ENCODE data around the gene POGLUT3.

DNA sequence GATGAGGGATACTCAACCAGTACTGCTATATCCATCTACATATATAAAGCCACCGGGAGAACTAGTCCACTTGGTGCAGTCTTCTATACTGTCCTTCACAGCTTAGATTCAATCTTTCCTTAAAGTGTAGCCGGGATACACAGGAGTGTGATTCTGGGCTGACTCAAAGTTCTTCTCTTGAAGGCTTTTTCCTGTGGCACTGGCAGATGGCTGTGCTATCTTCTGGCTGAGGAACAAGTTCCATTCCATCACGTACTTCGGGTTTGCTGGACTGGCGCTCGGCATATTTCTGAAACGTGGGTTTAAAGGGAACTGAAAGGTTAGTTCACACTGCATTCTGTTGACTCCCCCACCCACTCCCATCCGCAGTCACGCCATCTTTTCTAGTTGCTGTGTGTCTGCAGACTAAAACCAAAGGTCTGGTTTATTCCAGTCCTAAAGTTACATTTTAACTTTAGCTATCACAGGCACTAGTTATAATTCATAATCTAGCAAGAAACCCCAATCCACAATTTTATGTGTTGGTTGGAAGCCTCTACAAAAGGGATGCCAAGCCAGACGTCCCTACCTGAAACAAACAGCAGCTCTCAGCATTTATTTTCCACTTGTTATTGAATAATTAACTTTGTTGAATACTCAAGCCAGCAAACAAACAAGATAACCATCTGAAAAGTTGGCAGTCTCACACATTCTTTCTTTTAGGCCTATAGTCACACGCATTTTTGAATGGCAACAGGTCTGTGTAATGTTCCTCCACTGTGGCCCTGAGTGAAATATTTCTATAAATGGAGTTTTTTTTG is 23.3 kb downstream of the POGLUT3 start:
- TF ChIP-seq, protein P1, sequence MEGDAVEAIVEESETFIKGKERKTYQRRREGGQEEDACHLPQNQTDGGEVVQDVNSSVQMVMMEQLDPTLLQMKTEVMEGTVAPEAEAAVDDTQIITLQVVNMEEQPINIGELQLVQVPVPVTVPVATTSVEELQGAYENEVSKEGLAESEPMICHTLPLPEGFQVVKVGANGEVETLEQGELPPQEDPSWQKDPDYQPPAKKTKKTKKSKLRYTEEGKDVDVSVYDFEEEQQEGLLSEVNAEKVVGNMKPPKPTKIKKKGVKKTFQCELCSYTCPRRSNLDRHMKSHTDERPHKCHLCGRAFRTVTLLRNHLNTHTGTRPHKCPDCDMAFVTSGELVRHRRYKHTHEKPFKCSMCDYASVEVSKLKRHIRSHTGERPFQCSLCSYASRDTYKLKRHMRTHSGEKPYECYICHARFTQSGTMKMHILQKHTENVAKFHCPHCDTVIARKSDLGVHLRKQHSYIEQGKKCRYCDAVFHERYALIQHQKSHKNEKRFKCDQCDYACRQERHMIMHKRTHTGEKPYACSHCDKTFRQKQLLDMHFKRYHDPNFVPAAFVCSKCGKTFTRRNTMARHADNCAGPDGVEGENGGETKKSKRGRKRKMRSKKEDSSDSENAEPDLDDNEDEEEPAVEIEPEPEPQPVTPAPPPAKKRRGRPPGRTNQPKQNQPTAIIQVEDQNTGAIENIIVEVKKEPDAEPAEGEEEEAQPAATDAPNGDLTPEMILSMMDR (IDR thresholded peaks at IDR 0.05) = no peak
- TF ChIP-seq POLR2A (IDR thresholded peaks at IDR 0.05) = no peak

Measured in esophagus squamous epithelium (tissue), 4 donors.